Sigmoid colon (tissue), 4 donors: Measurements from ENCODE around the gene RTN4RL2.

Experiments used
- CTCF ChIP-seq, 4 experiments: fragments of 450-650 bp in 3 of 4; fragments of 200-600 bp in 1 of 4; IDR thresholded peaks; one replicate each; pipeline ENCODE4 v1.5.1; 2016 to 2019; ENCODE audit warnings: antibody characterized with exemption in 4 of 4, mild to moderate bottlenecking in 3 of 4, moderate library complexity in 2 of 4
- POLR2AphosphoS5 ChIP-seq, 4 donors: sonication (generic); formaldehyde crosslinking; IDR thresholded peaks; one replicate each; pipeline ENCODE4 v1.6.1; 2017; ENCODE audit warnings: antibody characterized with exemption in 4 of 4

- no peak for TF ChIP-seq CTCF (IDR thresholded peaks at IDR 0.05)
- no peak for TF ChIP-seq POLR2AphosphoS5 (IDR thresholded peaks at IDR 0.05)
Observed at GRCh38 chr11:57471496-57471895, 11.2 kb downstream of the RTN4RL2 start.
